GM20000 (cell line): Measurements from ENCODE around the gene TRAF3.

Experiments
- DNase-seq: peaks from one replicate; pipeline ENCODE4 v3.0.0; 2012; ENCODE audit warnings: low spot score
- CTCF ChIP-seq: IDR thresholded peaks from 2 replicates; pipeline ENCODE4 v1.5.1; 2012; ENCODE audit warnings: mild to moderate bottlenecking, control low read depth; ENCODE audit errors: extremely low read depth, missing control alignments

The TRAF3 gene

DNA sequence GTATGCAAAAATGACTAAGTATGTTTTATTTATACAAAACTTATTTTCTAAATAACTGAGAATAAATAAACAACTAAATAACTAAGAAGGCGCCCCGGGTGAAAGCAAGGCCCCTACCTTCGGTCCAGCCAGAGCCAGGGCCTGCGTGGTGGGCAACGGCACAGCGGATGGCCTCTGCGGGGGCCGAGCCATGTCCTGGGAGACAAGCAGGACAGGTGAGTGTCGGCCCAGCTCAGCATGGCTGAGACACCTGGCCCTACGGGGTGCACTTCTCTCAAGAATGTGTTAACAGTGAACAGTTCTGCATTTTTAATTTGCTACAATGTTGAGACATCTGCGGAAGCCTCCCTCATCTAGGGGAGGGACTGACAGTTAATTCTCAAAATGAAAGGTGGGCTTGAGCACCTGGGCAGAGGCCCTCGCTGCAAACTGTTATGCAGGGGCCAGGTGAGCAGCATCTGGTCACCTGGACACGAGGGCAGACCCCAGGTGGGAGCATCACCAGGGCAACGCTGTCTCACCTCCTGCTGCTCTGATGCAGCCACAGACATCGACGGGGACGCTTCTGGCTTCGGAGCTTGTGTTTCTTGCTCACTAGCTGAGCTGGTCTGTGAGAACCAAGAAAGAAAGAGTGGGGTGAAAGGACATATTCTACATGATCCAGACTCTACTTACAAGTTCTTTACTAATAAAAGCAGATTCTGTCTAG is 177.0 kb downstream of the TRAF3 start:
- no peak for TF ChIP-seq CTCF
- no peak for DNase-seq

DNA sequence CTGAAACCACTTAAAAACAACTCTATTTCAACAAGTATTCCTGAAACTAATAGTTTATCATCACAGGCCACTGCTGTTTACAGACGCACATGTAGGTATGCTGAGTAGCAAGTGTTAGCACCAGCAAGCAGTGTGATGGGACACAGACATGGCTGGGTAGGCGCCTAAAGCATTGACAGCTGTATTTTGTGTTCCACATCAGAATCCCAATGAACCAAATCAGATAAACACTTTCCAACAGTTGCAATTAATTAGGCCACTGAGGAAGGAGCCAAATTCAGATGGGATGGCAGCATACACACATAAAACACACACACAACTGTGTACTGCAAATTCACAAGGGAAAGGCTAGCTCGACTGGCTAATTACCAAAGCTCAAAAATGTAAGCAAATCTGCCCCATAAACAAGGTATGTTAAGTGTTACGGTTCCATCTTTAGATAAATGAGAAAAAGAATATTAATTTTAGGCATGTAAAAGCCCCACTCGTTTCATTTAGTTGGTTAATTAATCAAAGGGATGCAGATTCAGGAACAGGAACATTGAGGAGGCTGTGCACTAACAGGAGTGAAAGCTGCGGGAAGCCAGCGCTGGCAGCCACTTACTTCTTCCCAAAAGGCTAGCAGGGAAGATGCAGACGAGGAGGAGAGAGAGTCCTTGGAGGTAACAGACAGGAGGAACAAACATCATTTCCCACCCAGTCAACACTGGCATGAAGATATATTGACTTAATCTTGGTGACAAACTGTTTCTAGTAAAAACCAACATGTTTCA is 178.6 kb downstream of the TRAF3 start:
- no peak for TF ChIP-seq CTCF

GRCh38 chr14:102957222-102957621 is 180.0 kb downstream of the TRAF3 start:
- TF ChIP-seq CTCF: no peak
- DNase-seq: no peak

More for the DNA sequence above, 178.6 kb downstream of the TRAF3 start:
- no peak for DNase-seq

- no peak for DNase-seq
- no peak for TF ChIP-seq CTCF
Observed at GRCh38 chr14:102958461-102958860, 181.2 kb downstream of the TRAF3 start.
